ENCODE measurements around the gene ABHD2. TPM values are rescaled to one million over a fixed set of nuclear protein-coding genes. Genes with fewer than 3 reads are reported as not detected.

The ABHD2 gene
- total and polyA plus RNA-seq, 2 donors (not counting 3 experiments of a cell fraction or from before 2014, with no cell fraction given) = 14.0 to 62.2 TPM

GRCh38 chr15:89058376-89058775 is 29.9 kb upstream of the ABHD2 start:
- H2AFZ ChIP-seq (ENCODE audit: low read depth, low read length) = no peak overlapping the region
- no peak overlapping the region for H3K9ac ChIP-seq (replicated peaks; ENCODE audit: extremely low read depth, insufficient read depth, low read length)
- intact Hi-C loops (cut with micrococcal nuclease) (no loop called here), dilution Hi-C loops (cut with MboI; ENCODE audit: extremely low pct_ligation_motif_present, low sequenced_read_pairs) (loop anchor here (25.0 kb wide), 1 partner anchor 104 kb away; no protein-coding TSS in a partner anchor)
- no peak overlapping the region for H3K4me2 ChIP-seq (ENCODE audit: insufficient read depth, low read length)
- H3K4me1 ChIP-seq (ENCODE audit: control insufficient read depth, extremely low read depth, insufficient read depth, low read length) = no peaks in the 10 kb centered on the region
- DNase-seq (ENCODE audit: low read depth, low spot score) (no peak), FAIRE-seq (no peak)
- H3K36me3 ChIP-seq (ENCODE audit: control insufficient read depth in 2 of 2, extremely low read depth in 1 of 2, insufficient read depth in 2 of 2, low read length in 2 of 2) = no peaks in the 10 kb centered on the region
- no peak overlapping the region for H3K27ac ChIP-seq (ENCODE audit: insufficient read depth, low read depth, low read length)
- ChIA-PET CTCF (interaction anchor here (0.9 to 6.8 kb wide), 23 partner anchors 18 to 156 kb away, joined by 3 to 198 read pairs (median 8); partner anchors contain the start of gene ABHD2), POLR2A (no interaction called here)
- no peaks in the 10 kb centered on the region for H3K27me3 ChIP-seq (ENCODE audit: control insufficient read depth in 2 of 2, insufficient read depth in 2 of 2, low read length in 2 of 2)
- no peaks in the 10 kb centered on the region for H3K9me3 ChIP-seq (replicated peaks; ENCODE audit: control insufficient read depth, insufficient read depth, low read length)
- TF ChIP-seq FOS (IDR thresholded peaks at IDR 0.05; ENCODE audit: borderline replicate concordance, insufficient read depth, low read length) = no peak
- TF ChIP-seq CTCF (IDR thresholded peaks at IDR 0.05; ENCODE audit: extremely low read depth in 1 of 2, insufficient read depth in 1 of 2, low read depth in 1 of 2, low read length in 2 of 2) = no peak
- no peak for TF ChIP-seq JUN (IDR thresholded peaks at IDR 0.05; ENCODE audit: borderline replicate concordance, insufficient read depth, insufficient read length, low read depth)
- no peak for TF ChIP-seq POLR2AphosphoS5 (IDR thresholded peaks at IDR 0.05; ENCODE audit: insufficient read depth, low read depth, low read length)
- TF ChIP-seq GATA2 (IDR thresholded peaks at IDR 0.05; ENCODE audit: insufficient read depth, insufficient read length, low read depth, low read length) = no peak
- H4K20me1 ChIP-seq (replicated peaks; ENCODE audit: control insufficient read depth, extremely low read depth, insufficient read depth, low read length) = no peaks in the 10 kb centered on the region
- no TSS peak for BruUV-seq (replicated peaks)
- H3K79me2 ChIP-seq (ENCODE audit: control insufficient read depth, insufficient read depth, low read length) = no peaks in the 10 kb centered on the region
- no peak overlapping the region for H3K4me3 ChIP-seq (replicated peaks in 1 of 3; ENCODE audit: insufficient read depth in 1 of 3, low read depth in 1 of 3, low read length in 3 of 3)
- H3K9me1 ChIP-seq (replicated peaks; ENCODE audit: control insufficient read depth, extremely low read depth, insufficient read depth, low read length) = no peaks in the 10 kb centered on the region

Data from endothelial cell of umbilical vein (primary cell).